ENCODE data around the gene CADM1. TPM values are rescaled to one million over a fixed set of nuclear protein-coding genes. Genes with fewer than 3 reads are reported as not detected.

The CADM1 gene
- total RNA-seq, 1 donor = 86.5 TPM

GRCh38 chr11:115418626-115419025, 85.6 kb downstream of the CADM1 start:
- Histone ChIP-seq H3K27me3 (ENCODE audit: insufficient read depth, low read length) (no peaks in the 10 kb centered on the region), H3K4me2 (ENCODE audit: insufficient read depth, low read length) (no peak overlapping the region), H3K27ac (ENCODE audit: low read depth, low read length) (no peak overlapping the region), H3K36me3 (ENCODE audit: insufficient read depth, low read length) (no peaks in the 10 kb centered on the region), H3K4me3 (ENCODE audit: insufficient read depth, low read length) (no peak overlapping the region), H2AFZ (ENCODE audit: low read length) (no peak overlapping the region), H3K9me3 (ENCODE audit: low read depth, low read length) (no peaks in the 10 kb centered on the region), H3K4me1 (ENCODE audit: insufficient read depth, low read length) (no peaks in the 10 kb centered on the region), H4K20me1 (ENCODE audit: insufficient read depth, low read length) (no peaks in the 10 kb centered on the region), H3K79me2 (ENCODE audit: insufficient read depth, low read length) (no peaks in the 10 kb centered on the region)
- no peak for TF ChIP-seq CTCF (IDR thresholded peaks at IDR 0.05; ENCODE audit: extremely low read depth, low read depth, low read length)
- DNase-seq (ENCODE audit: insufficient read length, low spot score, missing footprints) = no peak

- Histone ChIP-seq H3K79me2 (ENCODE audit: insufficient read depth, low read length) (no peaks in the 10 kb centered on the region), H3K9me3 (ENCODE audit: low read depth, low read length) (no peaks in the 10 kb centered on the region), H3K36me3 (ENCODE audit: insufficient read depth, low read length) (no peaks in the 10 kb centered on the region), H3K27ac (ENCODE audit: low read depth, low read length) (no peak overlapping the region), H3K27me3 (ENCODE audit: insufficient read depth, low read length) (no peaks in the 10 kb centered on the region), H3K4me1 (ENCODE audit: insufficient read depth, low read length) (no peaks in the 10 kb centered on the region), H4K20me1 (ENCODE audit: insufficient read depth, low read length) (no peaks in the 10 kb centered on the region), H3K4me3 (ENCODE audit: insufficient read depth, low read length) (no peak overlapping the region), H2AFZ (ENCODE audit: low read length) (no peak overlapping the region), H3K4me2 (ENCODE audit: insufficient read depth, low read length) (no peak overlapping the region)
- DNase-seq (ENCODE audit: insufficient read length, low spot score, missing footprints) = no peak
- no peak for TF ChIP-seq CTCF (IDR thresholded peaks at IDR 0.05; ENCODE audit: extremely low read depth, low read depth, low read length)
Observed at GRCh38 chr11:115418081-115418480, 86.1 kb downstream of the CADM1 start.

- no peak overlapping the region for H3K27ac ChIP-seq (ENCODE audit: low read depth, low read length)
- no peak for TF ChIP-seq CTCF (IDR thresholded peaks at IDR 0.05; ENCODE audit: extremely low read depth, low read depth, low read length)
- no peaks in the 10 kb centered on the region for H3K9me3 ChIP-seq (ENCODE audit: low read depth, low read length)
- H2AFZ ChIP-seq (ENCODE audit: low read length) = no peak overlapping the region
- no peak overlapping the region for H3K4me3 ChIP-seq (ENCODE audit: insufficient read depth, low read length)
- H3K79me2 ChIP-seq (ENCODE audit: insufficient read depth, low read length) = no peaks in the 10 kb centered on the region
- H3K36me3 ChIP-seq (ENCODE audit: insufficient read depth, low read length) = no peaks in the 10 kb centered on the region
- no peaks in the 10 kb centered on the region for H3K4me1 ChIP-seq (ENCODE audit: insufficient read depth, low read length)
- DNase-seq (ENCODE audit: insufficient read length, low spot score, missing footprints) = no peak
- no peaks in the 10 kb centered on the region for H3K27me3 ChIP-seq (ENCODE audit: insufficient read depth, low read length)
- no peaks in the 10 kb centered on the region for H4K20me1 ChIP-seq (ENCODE audit: insufficient read depth, low read length)
- H3K4me2 ChIP-seq (ENCODE audit: insufficient read depth, low read length) = no peak overlapping the region
Observed at GRCh38 chr11:115411120-115411519, 93.1 kb downstream of the CADM1 start.

GRCh38 chr11:115409691-115410220, 94.5 kb downstream of the CADM1 start:
- Histone ChIP-seq H3K4me2 (ENCODE audit: insufficient read depth, low read length) (no peak overlapping the region), H3K9me3 (ENCODE audit: low read depth, low read length) (no peaks in the 10 kb centered on the region), H3K4me1 (ENCODE audit: insufficient read depth, low read length) (no peaks in the 10 kb centered on the region), H4K20me1 (ENCODE audit: insufficient read depth, low read length) (no peaks in the 10 kb centered on the region), H3K4me3 (ENCODE audit: insufficient read depth, low read length) (no peak overlapping the region), H3K27me3 (ENCODE audit: insufficient read depth, low read length) (no peaks in the 10 kb centered on the region), H3K79me2 (ENCODE audit: insufficient read depth, low read length) (no peaks in the 10 kb centered on the region), H2AFZ (ENCODE audit: low read length) (no peak overlapping the region), H3K27ac (ENCODE audit: low read depth, low read length) (no peak overlapping the region), H3K36me3 (ENCODE audit: insufficient read depth, low read length) (no peaks in the 10 kb centered on the region)
- DNase-seq (ENCODE audit: insufficient read length, low spot score, missing footprints) = no peak
- no peak for TF ChIP-seq CTCF (IDR thresholded peaks at IDR 0.05; ENCODE audit: extremely low read depth, low read depth, low read length)

Measured in osteoblast (primary cell).